ENCODE measurements around the gene S100B. TPM values are rescaled to one million over a fixed set of nuclear protein-coding genes. Genes with fewer than 3 reads are reported as not detected.

The S100B gene
- total and polyA plus RNA-seq, 2 donors (not counting 1 experiment from before 2014, with no cell fraction given), result 0.24 TPM; not detected in 1

DNA sequence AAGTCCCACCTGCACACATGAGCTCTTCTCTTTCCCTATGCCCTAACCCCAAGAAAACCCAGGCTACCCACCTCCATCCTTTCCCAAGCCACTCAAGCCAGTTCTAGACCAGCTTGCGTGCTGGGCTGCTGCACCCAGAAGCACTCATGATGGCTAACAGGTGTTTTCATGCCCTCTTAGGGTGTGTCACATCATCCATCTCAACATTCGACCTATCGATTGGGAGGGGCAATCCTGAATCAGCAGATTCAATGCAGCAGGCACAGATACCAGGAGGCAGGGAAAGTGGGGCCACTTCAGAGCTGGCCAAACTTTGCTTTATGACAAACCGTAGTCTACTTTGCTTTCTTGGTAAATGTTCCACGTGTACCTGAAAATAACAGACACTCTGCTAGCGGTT is 24.0 kb upstream of the S100B start:
- Histone ChIP-seq H3K4me1 (ENCODE audit: control insufficient read depth in 2 of 2, insufficient read depth in 2 of 2, low read length in 2 of 2) (no peaks in the 10 kb centered on the region), H3K4me3 (ENCODE audit: control extremely low read depth in 1 of 5, extremely low read depth in 1 of 5, insufficient read depth in 1 of 5, low read depth in 2 of 5, low read length in 4 of 5) (no peak overlapping the region), H4K20me1 (ENCODE audit: control insufficient read depth, insufficient read depth, low read length, poor library complexity, severe bottlenecking) (no peaks in the 10 kb centered on the region), H3K9ac (ENCODE audit: low read length) (no peak overlapping the region), H3K27me3 (replicated peaks in 1 of 4; ENCODE audit: control extremely low read depth in 1 of 4, control insufficient read depth in 3 of 4, insufficient read depth in 4 of 4, low read length in 3 of 4) (peaks cover 0 to 7% (median 3%) of the 10 kb centered on the region in 4 experiments), H3K4me2 (replicated peaks; ENCODE audit: low read depth, low read length, poor library complexity, severe bottlenecking) (no peak overlapping the region), H3K9me3 (ENCODE audit: control extremely low read depth in 1 of 3, control insufficient read depth in 2 of 3, insufficient read depth in 1 of 3, low read length in 2 of 3) (peaks cover 0 to 23% (median 19%) of the 10 kb centered on the region in 3 donors), H3K79me2 (ENCODE audit: control insufficient read depth, insufficient read depth, low read length) (no peaks in the 10 kb centered on the region), H3K27ac (ENCODE audit: low read length in 2 of 2) (no peak overlapping the region), H3K36me3 (replicated peaks in 1 of 2; ENCODE audit: control extremely low read depth in 1 of 2, control insufficient read depth in 1 of 2, extremely low read depth in 1 of 2, insufficient read depth in 2 of 2, low read length in 1 of 2) (no peaks in the 10 kb centered on the region), H2AFZ (ENCODE audit: insufficient read depth, low read depth, low read length, poor library complexity, severe bottlenecking) (no peak overlapping the region)
- intact Hi-C loops (cut with micrococcal nuclease), result no loop called here
- peaks cover 27% of the 10 kb centered on the region for H3K27me3 Mint-ChIP-seq
- POLR2A ChIA-PET, result no interaction called here
- H3K4me3 Mint-ChIP-seq, result no peak overlapping the region
- DNase-seq (no peak), ATAC-seq (ENCODE audit: low read depth) (no peak)
- CTCF ChIA-PET, result no interaction called here
- TF ChIP-seq EZH2 (IDR thresholded peaks at IDR 0.05; ENCODE audit: borderline replicate concordance, insufficient read depth, low read depth, low read length, poor library complexity, severe bottlenecking), result no peak
- TF ChIP-seq CTCF (IDR thresholded peaks at IDR 0.05), result no peak
- whole genome bisulfite sequencing (ENCODE audit: insufficient coverage), result 91% methylated on average over 3 of the region's 6 CpGs
- H3K4me1 Mint-ChIP-seq, result no peaks in the 10 kb centered on the region
- no peak overlapping the region for H3K27ac Mint-ChIP-seq
- peaks cover 6% of the 10 kb centered on the region for H3K9me3 Mint-ChIP-seq (ENCODE audit: insufficient read depth)

DNA sequence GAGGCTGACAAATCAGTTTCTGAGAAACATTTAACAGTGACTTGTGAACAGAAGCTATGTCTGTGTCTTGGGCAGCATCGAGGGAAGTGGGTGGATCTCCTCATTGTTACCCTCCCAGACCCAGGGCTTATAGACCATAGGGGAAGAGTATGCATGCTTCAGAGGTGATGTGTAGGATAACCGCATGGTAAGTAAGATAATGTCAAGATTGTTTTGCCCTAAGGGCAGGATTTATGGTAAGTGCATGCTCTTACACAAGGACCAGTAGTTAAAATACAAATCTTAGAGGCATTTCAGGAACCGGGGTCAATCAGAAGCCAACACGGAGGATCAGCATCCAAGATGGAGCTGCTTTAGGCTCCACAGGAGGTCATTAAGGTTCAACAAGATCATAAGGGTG is 22.8 kb upstream of the S100B start:
- 97% methylated on average over 3 of the region's 4 CpGs for WGBS (ENCODE audit: insufficient coverage)

More for the DNA sequence above, 22.8 kb upstream of the S100B start:
- Mint-ChIP-seq H3K27me3 (peaks cover 27% of the 10 kb centered on the region), H3K27ac (no peak overlapping the region), H3K4me1 (peaks cover under 1% of the 10 kb centered on the region), H3K9me3 (ENCODE audit: insufficient read depth) (peaks cover 6% of the 10 kb centered on the region), H3K4me3 (no peak overlapping the region)
- H3K4me1 ChIP-seq (ENCODE audit: control insufficient read depth in 2 of 2, insufficient read depth in 2 of 2, low read length in 2 of 2), result peaks cover 3 to 4% of the 10 kb centered on the region in 2 donors
- no peaks in the 10 kb centered on the region for H3K79me2 ChIP-seq (ENCODE audit: control insufficient read depth, insufficient read depth, low read length)
- ATAC-seq (ENCODE audit: low read depth) (no peak), DNase-seq (no peak)
- peaks cover 0 to 7% (median 3%) of the 10 kb centered on the region in 4 experiments for H3K27me3 ChIP-seq (replicated peaks in 1 of 4; ENCODE audit: control extremely low read depth in 1 of 4, control insufficient read depth in 3 of 4, insufficient read depth in 4 of 4, low read length in 3 of 4)
- no peak overlapping the region for H3K4me2 ChIP-seq (replicated peaks; ENCODE audit: low read depth, low read length, poor library complexity, severe bottlenecking)
- H2AFZ ChIP-seq (ENCODE audit: insufficient read depth, low read depth, low read length, poor library complexity, severe bottlenecking), result no peak overlapping the region
- H3K36me3 ChIP-seq (replicated peaks in 1 of 2; ENCODE audit: control extremely low read depth in 1 of 2, control insufficient read depth in 1 of 2, extremely low read depth in 1 of 2, insufficient read depth in 2 of 2, low read length in 1 of 2), result no peaks in the 10 kb centered on the region
- intact Hi-C loops (cut with micrococcal nuclease), result no loop called here
- no peak for TF ChIP-seq EZH2 (IDR thresholded peaks at IDR 0.05; ENCODE audit: borderline replicate concordance, insufficient read depth, low read depth, low read length, poor library complexity, severe bottlenecking)
- TF ChIP-seq CTCF (IDR thresholded peaks at IDR 0.05), result no peak
- H3K9me3 ChIP-seq (ENCODE audit: control extremely low read depth in 1 of 3, control insufficient read depth in 2 of 3, insufficient read depth in 1 of 3, low read length in 2 of 3), result peaks cover 0 to 23% (median 19%) of the 10 kb centered on the region in 3 donors
- no peak overlapping the region for H3K27ac ChIP-seq (ENCODE audit: low read length in 2 of 2)
- H4K20me1 ChIP-seq (ENCODE audit: control insufficient read depth, insufficient read depth, low read length, poor library complexity, severe bottlenecking), result no peaks in the 10 kb centered on the region
- ChIA-PET POLR2A (no interaction called here), CTCF (interaction anchor here (0.7 kb wide), 1 partner anchor 26 kb away, joined by 3 read pairs; no protein-coding TSS in a partner anchor)
- H3K4me3 ChIP-seq (ENCODE audit: control extremely low read depth in 1 of 5, extremely low read depth in 1 of 5, insufficient read depth in 1 of 5, low read depth in 2 of 5, low read length in 4 of 5), result no peak overlapping the region
- no peak overlapping the region for H3K9ac ChIP-seq (ENCODE audit: low read length)

Data from B cell (primary cell).